ENCODE data around the gene PARD6G.
"Not testable (repeated sequence)": the region's sequence is repeated elsewhere in the genome, so short reads cannot be mapped to it uniquely, and the experiment has no call there.

PARD6G gene

DNA sequence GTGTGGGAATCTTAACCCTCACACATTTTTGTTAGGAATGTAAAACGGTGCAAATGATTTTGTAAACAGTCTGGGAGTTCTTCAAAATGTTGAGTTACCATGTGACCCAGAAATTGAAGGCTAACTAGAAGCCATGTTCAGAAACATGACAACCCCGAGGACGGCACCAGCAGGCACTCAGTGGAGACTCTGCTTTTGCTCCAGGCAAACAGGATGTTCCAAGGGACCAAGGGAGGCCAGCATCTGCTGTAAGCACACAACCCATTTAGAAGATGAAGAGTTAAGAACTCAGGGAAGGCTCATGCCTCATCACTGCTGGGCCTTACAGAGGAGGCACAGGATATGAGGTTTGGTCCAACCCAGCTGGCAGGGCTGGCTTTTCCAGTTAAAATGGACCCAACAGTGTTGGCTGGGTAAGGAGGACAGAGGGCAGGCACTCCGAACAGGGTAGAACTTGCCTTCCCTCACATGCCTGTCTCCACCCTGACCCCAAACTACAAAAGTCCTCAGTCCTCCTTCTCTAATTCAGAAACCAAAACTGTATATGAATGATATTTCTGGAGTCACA, 23.6 kb downstream of the PARD6G start:
- ChIA-PET POLR2A (no interaction called here), CTCF (no interaction called here)
- DNase-seq (ENCODE audit: extremely low spot score) = no peak
- no peak for TF ChIP-seq FOXM1 (IDR thresholded peaks at IDR 0.05; ENCODE audit: borderline replicate concordance)
- no peak for TF ChIP-seq L3MBTL2 (conservative IDR thresholded peaks at IDR 0.05)
- TF ChIP-seq CTBP1 (IDR thresholded peaks at IDR 0.05; ENCODE audit: borderline replicate concordance) = no peak
- no peak for TF ChIP-seq LEF1 (IDR thresholded peaks at IDR 0.05; ENCODE audit: borderline replicate concordance)
- no peak for TF ChIP-seq ELF4 (IDR thresholded peaks at IDR 0.05)
- TF ChIP-seq ZNF384 (IDR thresholded peaks at IDR 0.05) = no peak
- no peak for TF ChIP-seq SP1 (IDR thresholded peaks at IDR 0.05)
- TF ChIP-seq, protein P1, sequence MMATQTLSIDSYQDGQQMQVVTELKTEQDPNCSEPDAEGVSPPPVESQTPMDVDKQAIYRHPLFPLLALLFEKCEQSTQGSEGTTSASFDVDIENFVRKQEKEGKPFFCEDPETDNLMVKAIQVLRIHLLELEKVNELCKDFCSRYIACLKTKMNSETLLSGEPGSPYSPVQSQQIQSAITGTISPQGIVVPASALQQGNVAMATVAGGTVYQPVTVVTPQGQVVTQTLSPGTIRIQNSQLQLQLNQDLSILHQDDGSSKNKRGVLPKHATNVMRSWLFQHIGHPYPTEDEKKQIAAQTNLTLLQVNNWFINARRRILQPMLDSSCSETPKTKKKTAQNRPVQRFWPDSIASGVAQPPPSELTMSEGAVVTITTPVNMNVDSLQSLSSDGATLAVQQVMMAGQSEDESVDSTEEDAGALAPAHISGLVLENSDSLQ (IDR thresholded peaks at IDR 0.05) = no peak
- TF ChIP-seq SUZ12 (IDR thresholded peaks at IDR 0.05) = no peak

GRCh38 chr18:80219488-80219887, 27.8 kb downstream of the PARD6G start:
- POLR2A ChIA-PET; DNase-seq (ENCODE audit: extremely low spot score); CTCF ChIA-PET: not testable (repeated sequence)

- CTCF ChIA-PET = no interaction called here
- POLR2A ChIA-PET = no interaction called here
- no peak for DNase-seq (ENCODE audit: extremely low spot score)
- TF ChIP-seq ELF4 (IDR thresholded peaks at IDR 0.05) (no peak), BHLHE40 (IDR thresholded peaks at IDR 0.05; ENCODE audit: borderline replicate concordance) (no peak), ARNT (IDR thresholded peaks at IDR 0.05) (no peak), SP1 (IDR thresholded peaks at IDR 0.05) (no peak), FOXA1 (IDR thresholded peaks at IDR 0.05) (no peak), SUZ12 (IDR thresholded peaks at IDR 0.05) (no peak), HDGF (IDR thresholded peaks at IDR 0.05; ENCODE audit: borderline replicate concordance) (no peak), TARDBP (IDR thresholded peaks at IDR 0.05) (no peak), NFRKB (IDR thresholded peaks at IDR 0.05) (no peak), FOXM1 (IDR thresholded peaks at IDR 0.05; ENCODE audit: borderline replicate concordance) (no peak), LEF1 (IDR thresholded peaks at IDR 0.05; ENCODE audit: borderline replicate concordance) (no peak), L3MBTL2 (conservative IDR thresholded peaks at IDR 0.05) (no peak), ZNF384 (IDR thresholded peaks at IDR 0.05) (no peak), CTBP1 (IDR thresholded peaks at IDR 0.05; ENCODE audit: borderline replicate concordance) (no peak), FOXK2 (IDR thresholded peaks at IDR 0.05) (no peak)
- TF ChIP-seq, protein P1 (IDR thresholded peaks at IDR 0.05) = no peak
Measured at GRCh38 chr18:80218341-80219227, 28.7 kb downstream of the PARD6G start.

GRCh38 chr18:80213182-80213581, 34.1 kb downstream of the PARD6G start:
- TF ChIP-seq SUZ12 (IDR thresholded peaks at IDR 0.05) (no peak), TARDBP (IDR thresholded peaks at IDR 0.05) (no peak), ELF4 (IDR thresholded peaks at IDR 0.05) (no peak), ZNF384 (IDR thresholded peaks at IDR 0.05) (no peak), NFRKB (IDR thresholded peaks at IDR 0.05) (no peak), CTBP1 (IDR thresholded peaks at IDR 0.05; ENCODE audit: borderline replicate concordance) (no peak), BHLHE40 (IDR thresholded peaks at IDR 0.05; ENCODE audit: borderline replicate concordance) (no peak), LEF1 (IDR thresholded peaks at IDR 0.05; ENCODE audit: borderline replicate concordance) (no peak), ARNT (IDR thresholded peaks at IDR 0.05) (no peak), FOXM1 (IDR thresholded peaks at IDR 0.05; ENCODE audit: borderline replicate concordance) (no peak), FOXK2 (IDR thresholded peaks at IDR 0.05) (no peak), FOXA1 (IDR thresholded peaks at IDR 0.05) (no peak), HDGF (IDR thresholded peaks at IDR 0.05; ENCODE audit: borderline replicate concordance) (no peak), SP1 (IDR thresholded peaks at IDR 0.05) (no peak), L3MBTL2 (conservative IDR thresholded peaks at IDR 0.05) (no peak)
- TF ChIP-seq, protein P1 (IDR thresholded peaks at IDR 0.05) = no peak
- ChIA-PET CTCF (interaction anchor here (1.3 kb wide), 1 partner anchor 13 kb away, joined by 5 read pairs; no protein-coding TSS in a partner anchor), POLR2A (no interaction called here)
- no peak for DNase-seq (ENCODE audit: extremely low spot score)

DNA sequence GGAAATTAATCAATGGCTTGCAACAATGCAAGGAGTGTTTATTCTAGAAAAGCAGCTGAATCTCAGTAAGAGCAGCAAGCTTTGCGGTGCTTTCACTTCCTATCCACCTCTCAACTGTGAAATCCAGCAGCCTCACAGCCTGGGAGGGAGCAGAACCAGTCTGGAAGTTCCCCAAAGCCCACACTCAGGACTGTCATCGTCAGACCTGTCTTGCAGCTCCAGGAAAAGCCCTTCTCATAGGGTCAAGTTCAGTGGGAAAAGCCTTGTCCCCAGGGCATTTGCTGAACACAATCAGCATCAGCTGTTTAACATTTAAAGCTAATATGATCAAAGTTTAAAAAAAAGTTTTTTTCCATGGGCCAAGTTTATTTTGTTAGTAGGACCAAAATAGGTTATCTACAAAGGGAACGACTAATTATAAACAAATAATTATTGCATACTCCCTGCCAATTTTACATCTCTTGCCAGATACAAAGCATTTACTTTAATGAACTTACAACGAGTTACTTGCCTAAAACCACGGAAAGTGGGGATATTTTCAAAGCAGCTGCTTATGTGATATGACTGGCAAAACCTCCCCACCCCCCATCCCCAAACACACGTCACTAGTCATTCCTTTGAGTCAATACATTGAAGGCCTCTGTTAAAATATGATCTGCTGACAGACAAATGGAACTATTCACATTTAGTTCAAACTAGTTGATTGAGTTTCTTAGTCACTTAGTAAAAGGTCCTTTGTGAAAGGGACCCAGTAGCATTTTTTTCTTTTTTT, 36.8 kb downstream of the PARD6G start:
- no peak for TF ChIP-seq BHLHE40 (IDR thresholded peaks at IDR 0.05; ENCODE audit: borderline replicate concordance)
- CTCF ChIA-PET = interaction anchor here (0.8 kb wide), 1 partner anchor 10 kb away, joined by 3 read pairs; no protein-coding TSS in a partner anchor
- POLR2A ChIA-PET = no interaction called here
- DNase-seq (ENCODE audit: extremely low spot score) = no peak

- CTCF ChIA-PET = no interaction called here
- TF ChIP-seq SUZ12 (IDR thresholded peaks at IDR 0.05) (no peak), ELF4 (IDR thresholded peaks at IDR 0.05) (no peak), BHLHE40 (IDR thresholded peaks at IDR 0.05; ENCODE audit: borderline replicate concordance) (no peak), FOXM1 (IDR thresholded peaks at IDR 0.05; ENCODE audit: borderline replicate concordance) (no peak), LEF1 (IDR thresholded peaks at IDR 0.05; ENCODE audit: borderline replicate concordance) (no peak), ARNT (IDR thresholded peaks at IDR 0.05) (no peak), HDGF (IDR thresholded peaks at IDR 0.05; ENCODE audit: borderline replicate concordance) (no peak), FOXA1 (IDR thresholded peaks at IDR 0.05) (no peak), FOXK2 (IDR thresholded peaks at IDR 0.05) (no peak), CTBP1 (IDR thresholded peaks at IDR 0.05; ENCODE audit: borderline replicate concordance) (no peak), TARDBP (IDR thresholded peaks at IDR 0.05) (no peak), SP1 (IDR thresholded peaks at IDR 0.05) (no peak)
- TF ChIP-seq, protein P1 (IDR thresholded peaks at IDR 0.05) = no peak
Measured at GRCh38 chr18:80208620-80209019, 38.7 kb downstream of the PARD6G start.

More at GRCh38 chr18:80208620-80209019, 38.7 kb downstream of the PARD6G start:
- POLR2A ChIA-PET = no interaction called here
- no peak for DNase-seq (ENCODE audit: extremely low spot score)

Measured in HEK293T (cell line).